ENCODE measurements around the gene MAPKAP1. TPM values are rescaled to one million over a fixed set of nuclear protein-coding genes. Genes with fewer than 3 reads are reported as not detected.

MAPKAP1 gene
- polyA plus RNA-seq, 4 donors: 38.4 to 57.4 (median 43.6) TPM

GRCh38 chr9:125409637-125410521 lies 297.1 kb downstream of the MAPKAP1 start:
- WGBS, 3 donors: 78 to 94% (median 87%) methylated on average over 13 of the region's 13 CpGs
- no peaks in the 10 kb centered on the region for H3K36me3 ChIP-seq (ENCODE audit: control insufficient read depth in 3 of 3, insufficient read depth in 2 of 3, low read depth in 1 of 3, low read length in 3 of 3)
- DNase-seq: peak; percentile 11 to 62
- H3K4me3 ChIP-seq (ENCODE audit: low read depth in 1 of 3, low read length in 3 of 3): no peak overlapping the region
- H3K9me3 ChIP-seq (ENCODE audit: control insufficient read depth in 2 of 2, insufficient read depth in 1 of 2, low read depth in 1 of 2, low read length in 1 of 2): peaks cover 0 to 3% of the 10 kb centered on the region in 2 donors
- peaks cover 0 to 14% (median 0%) of the 10 kb centered on the region in 3 donors for H3K27me3 ChIP-seq (ENCODE audit: control insufficient read depth in 3 of 3, insufficient read depth in 3 of 3, low read length in 3 of 3)
- no peak for FAIRE-seq
- H3K27ac ChIP-seq (ENCODE audit: low read depth in 1 of 3, low read length in 2 of 3): no peak overlapping the region
- H3K4me1 ChIP-seq (ENCODE audit: control insufficient read depth in 3 of 3, insufficient read depth in 2 of 3, low read depth in 1 of 3, low read length in 2 of 3): peaks cover 0 to 3% (median 0%) of the 10 kb centered on the region in 3 donors

GRCh38 chr9:125409217-125409636 lies 297.8 kb downstream of the MAPKAP1 start:
- peaks cover 0 to 14% (median 0%) of the 10 kb centered on the region in 3 donors for H3K27me3 ChIP-seq (ENCODE audit: control insufficient read depth in 3 of 3, insufficient read depth in 3 of 3, low read length in 3 of 3)
- 63 to 74% (median 64%) methylated on average over 20 of the region's 20 CpGs for WGBS, 3 donors
- H3K36me3 ChIP-seq (ENCODE audit: control insufficient read depth in 3 of 3, insufficient read depth in 2 of 3, low read depth in 1 of 3, low read length in 3 of 3): no peaks in the 10 kb centered on the region
- peaks cover 0 to 3% of the 10 kb centered on the region in 2 donors for H3K9me3 ChIP-seq (ENCODE audit: control insufficient read depth in 2 of 2, insufficient read depth in 1 of 2, low read depth in 1 of 2, low read length in 1 of 2)
- H3K27ac ChIP-seq (ENCODE audit: low read depth in 1 of 3, low read length in 2 of 3): no peak overlapping the region
- DNase-seq (peak in 1 of 2 donors; percentile 11), FAIRE-seq (no peak)
- peaks cover 0 to 3% (median 0%) of the 10 kb centered on the region in 3 donors for H3K4me1 ChIP-seq (ENCODE audit: control insufficient read depth in 3 of 3, insufficient read depth in 2 of 3, low read depth in 1 of 3, low read length in 2 of 3)
- H3K4me3 ChIP-seq (ENCODE audit: low read depth in 1 of 3, low read length in 3 of 3): no peak overlapping the region

- no peak for FAIRE-seq
- Histone ChIP-seq H3K4me1 (ENCODE audit: control insufficient read depth in 3 of 3, insufficient read depth in 2 of 3, low read depth in 1 of 3, low read length in 2 of 3) (peaks cover 0 to 3% (median 0%) of the 10 kb centered on the region in 3 donors), H3K9me3 (ENCODE audit: control insufficient read depth in 2 of 2, insufficient read depth in 1 of 2, low read depth in 1 of 2, low read length in 1 of 2) (peaks cover 0 to 3% of the 10 kb centered on the region in 2 donors), H3K36me3 (ENCODE audit: control insufficient read depth in 3 of 3, insufficient read depth in 2 of 3, low read depth in 1 of 3, low read length in 3 of 3) (no peaks in the 10 kb centered on the region), H3K27me3 (ENCODE audit: control insufficient read depth in 3 of 3, insufficient read depth in 3 of 3, low read length in 3 of 3) (peaks cover 0 to 14% (median 0%) of the 10 kb centered on the region in 3 donors), H3K27ac (ENCODE audit: low read depth in 1 of 3, low read length in 2 of 3) (peak overlapping the region in 2 of 3 donors; percentile 8 to 33), H3K4me3 (ENCODE audit: low read depth in 1 of 3, low read length in 3 of 3) (peak overlapping the region; percentile 18 to 50 (median 40))
- WGBS, 3 donors: 2 to 4% (median 3%) methylated on average over 81 to 104 of the region's 104 CpGs
- DNase-seq: peak; percentile 59 to 84
Measured at GRCh38 chr9:125407974-125408900, 298.8 kb downstream of the MAPKAP1 start.

GRCh38 chr9:125407432-125407973 lies 299.5 kb downstream of the MAPKAP1 start:
- 32 to 37% (median 34%) methylated on average over 12 to 17 of the region's 17 CpGs for whole genome bisulfite sequencing, 3 donors
- DNase-seq (no peak), FAIRE-seq (no peak)
- peaks cover 0 to 14% (median 0%) of the 10 kb centered on the region in 3 donors for H3K27me3 ChIP-seq (ENCODE audit: control insufficient read depth in 3 of 3, insufficient read depth in 3 of 3, low read length in 3 of 3)
- H3K4me3 ChIP-seq (ENCODE audit: low read depth in 1 of 3, low read length in 3 of 3): peak overlapping the region in 2 of 3 donors; percentile 40 to 50
- peaks cover 0 to 3% (median 0%) of the 10 kb centered on the region in 3 donors for H3K4me1 ChIP-seq (ENCODE audit: control insufficient read depth in 3 of 3, insufficient read depth in 2 of 3, low read depth in 1 of 3, low read length in 2 of 3)
- H3K9me3 ChIP-seq (ENCODE audit: control insufficient read depth in 2 of 2, insufficient read depth in 1 of 2, low read depth in 1 of 2, low read length in 1 of 2): peaks cover 0 to 3% of the 10 kb centered on the region in 2 donors
- H3K27ac ChIP-seq (ENCODE audit: low read depth in 1 of 3, low read length in 2 of 3): no peak overlapping the region
- no peaks in the 10 kb centered on the region for H3K36me3 ChIP-seq (ENCODE audit: control insufficient read depth in 3 of 3, insufficient read depth in 2 of 3, low read depth in 1 of 3, low read length in 3 of 3)

DNA sequence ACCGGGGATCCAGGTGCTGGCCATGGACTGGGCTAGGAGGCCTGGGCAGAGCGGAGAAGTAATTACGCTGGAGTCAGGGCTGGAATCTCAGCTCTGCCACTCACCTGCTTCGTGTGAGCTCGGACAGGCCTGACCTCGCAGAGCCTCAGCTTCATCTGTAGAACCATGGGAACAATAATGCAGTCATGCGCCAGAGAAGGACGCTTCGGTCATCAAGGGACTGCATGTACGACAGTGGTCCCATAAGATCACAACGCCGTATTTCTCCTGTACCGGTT lies 300.3 kb downstream of the MAPKAP1 start:
- FAIRE-seq: no peak
- no peak overlapping the region for H3K27ac ChIP-seq (ENCODE audit: low read depth in 1 of 3, low read length in 2 of 3)
- H3K4me1 ChIP-seq (ENCODE audit: control insufficient read depth in 3 of 3, insufficient read depth in 2 of 3, low read depth in 1 of 3, low read length in 2 of 3): peaks cover 0 to 3% (median 0%) of the 10 kb centered on the region in 3 donors
- no peaks in the 10 kb centered on the region for H3K36me3 ChIP-seq (ENCODE audit: control insufficient read depth in 3 of 3, insufficient read depth in 2 of 3, low read depth in 1 of 3, low read length in 3 of 3)
- no peak for DNase-seq
- WGBS, 3 donors: 87 to 94% (median 92%) methylated on average over 13 of the region's 13 CpGs
- peaks cover 0 to 14% (median 0%) of the 10 kb centered on the region in 3 donors for H3K27me3 ChIP-seq (ENCODE audit: control insufficient read depth in 3 of 3, insufficient read depth in 3 of 3, low read length in 3 of 3)
- no peak overlapping the region for H3K4me3 ChIP-seq (ENCODE audit: low read depth in 1 of 3, low read length in 3 of 3)
- H3K9me3 ChIP-seq (ENCODE audit: control insufficient read depth in 2 of 2, insufficient read depth in 1 of 2, low read depth in 1 of 2, low read length in 1 of 2): peaks cover 0 to 3% of the 10 kb centered on the region in 2 donors

- no peak overlapping the region for H3K4me3 ChIP-seq (ENCODE audit: low read depth in 1 of 3, low read length in 3 of 3)
- H3K9me3 ChIP-seq (ENCODE audit: control insufficient read depth in 2 of 2, insufficient read depth in 1 of 2, low read depth in 1 of 2, low read length in 1 of 2): peaks cover 0 to 3% of the 10 kb centered on the region in 2 donors
- DNase-seq: no peak
- 79 to 91% (median 89%) methylated on average over 15 of the region's 15 CpGs for WGBS, 3 donors
- peaks cover 0 to 14% (median 0%) of the 10 kb centered on the region in 3 donors for H3K27me3 ChIP-seq (ENCODE audit: control insufficient read depth in 3 of 3, insufficient read depth in 3 of 3, low read length in 3 of 3)
- no peak for FAIRE-seq
- no peak overlapping the region for H3K27ac ChIP-seq (ENCODE audit: low read depth in 1 of 3, low read length in 2 of 3)
- no peaks in the 10 kb centered on the region for H3K36me3 ChIP-seq (ENCODE audit: control insufficient read depth in 3 of 3, insufficient read depth in 2 of 3, low read depth in 1 of 3, low read length in 3 of 3)
- peaks cover 0 to 3% (median 0%) of the 10 kb centered on the region in 3 donors for H3K4me1 ChIP-seq (ENCODE audit: control insufficient read depth in 3 of 3, insufficient read depth in 2 of 3, low read depth in 1 of 3, low read length in 2 of 3)
Measured at GRCh38 chr9:125405938-125406809, 300.8 kb downstream of the MAPKAP1 start.

GRCh38 chr9:125404733-125405132 lies 302.3 kb downstream of the MAPKAP1 start:
- peaks cover 0 to 14% (median 0%) of the 10 kb centered on the region in 3 donors for H3K27me3 ChIP-seq (ENCODE audit: control insufficient read depth in 3 of 3, insufficient read depth in 3 of 3, low read length in 3 of 3)
- H3K4me3 ChIP-seq (ENCODE audit: low read depth in 1 of 3, low read length in 3 of 3): no peak overlapping the region
- WGBS, 3 donors: 84 to 92% (median 89%) methylated on average over 7 of the region's 7 CpGs
- H3K9me3 ChIP-seq (ENCODE audit: control insufficient read depth in 2 of 2, insufficient read depth in 1 of 2, low read depth in 1 of 2, low read length in 1 of 2): no peaks in the 10 kb centered on the region
- H3K4me1 ChIP-seq (ENCODE audit: control insufficient read depth in 3 of 3, insufficient read depth in 2 of 3, low read depth in 1 of 3, low read length in 2 of 3): peaks cover 0 to 3% (median 0%) of the 10 kb centered on the region in 3 donors
- FAIRE-seq (no peak), DNase-seq (no peak)
- no peaks in the 10 kb centered on the region for H3K36me3 ChIP-seq (ENCODE audit: control insufficient read depth in 3 of 3, insufficient read depth in 2 of 3, low read depth in 1 of 3, low read length in 3 of 3)
- H3K27ac ChIP-seq (ENCODE audit: low read depth in 1 of 3, low read length in 2 of 3): no peak overlapping the region

Measured in small intestine (tissue), 7 donors.